Stimulated activated CD4-positive, alpha-beta T cell treated with anti-CD3 and anti-CD28 coated beads, Interleukin-1b, Interleukin-23, amount 100 ng/mL, for 4 hours (primary cell): ENCODE results near the gene TFRC.
"Not testable (repeated sequence)": the region's sequence is repeated elsewhere in the genome, so short reads cannot be mapped to it uniquely, and the experiment has no call there.

ENCODE experiments used
- DNase-seq, 2 donors: peaks; one replicate each; pipeline ENCODE4 v3.0.0-alpha.2; 2020; ENCODE audit warnings: low read depth in 2 of 2

TFRC gene

DNA sequence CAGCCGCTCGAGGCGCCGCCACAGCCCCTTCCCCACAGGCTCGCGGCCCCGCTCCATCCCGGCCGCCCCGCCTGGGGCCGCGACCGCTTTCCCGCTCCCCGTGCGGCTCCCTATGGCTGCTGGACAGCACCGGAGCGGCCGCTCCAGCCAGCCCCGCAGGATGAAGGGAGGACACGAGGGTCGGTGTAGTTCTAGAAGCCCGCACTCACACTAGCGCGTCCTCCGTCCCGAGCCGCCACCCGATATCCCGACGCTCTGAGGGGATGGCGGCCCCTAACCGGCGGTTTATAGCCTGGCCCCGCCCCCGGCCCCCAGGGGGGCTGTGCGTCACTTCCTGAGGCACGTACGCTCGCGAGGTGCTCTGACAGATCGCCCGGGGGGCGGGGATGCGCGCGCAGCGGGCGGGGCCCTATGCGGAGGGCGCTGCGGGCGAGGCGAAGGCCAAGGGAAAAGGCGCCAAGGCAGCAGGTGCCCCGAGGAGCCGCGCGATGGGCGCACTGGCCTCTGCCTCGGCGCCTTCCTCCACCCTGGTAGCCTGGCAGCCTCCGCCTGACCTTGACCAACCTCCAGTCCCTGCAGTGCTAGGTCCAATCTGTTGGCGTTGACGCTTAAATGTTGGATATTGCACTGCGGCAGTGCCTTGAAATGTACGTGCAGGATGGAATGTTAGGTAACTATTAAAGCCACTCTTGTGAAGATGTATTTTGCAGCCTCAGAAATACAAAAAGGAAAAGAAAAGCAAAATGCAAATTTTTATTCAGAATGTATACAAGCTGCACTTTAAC lies at the start of gene TFRC:
Gene TFRC (minus strand): TSS at position 257 of the 785 bp plus-strand sequence. CDS start 4,991 bp downstream, outside the sequence.
- peak; percentile 95 to 98 for DNase-seq

DNA sequence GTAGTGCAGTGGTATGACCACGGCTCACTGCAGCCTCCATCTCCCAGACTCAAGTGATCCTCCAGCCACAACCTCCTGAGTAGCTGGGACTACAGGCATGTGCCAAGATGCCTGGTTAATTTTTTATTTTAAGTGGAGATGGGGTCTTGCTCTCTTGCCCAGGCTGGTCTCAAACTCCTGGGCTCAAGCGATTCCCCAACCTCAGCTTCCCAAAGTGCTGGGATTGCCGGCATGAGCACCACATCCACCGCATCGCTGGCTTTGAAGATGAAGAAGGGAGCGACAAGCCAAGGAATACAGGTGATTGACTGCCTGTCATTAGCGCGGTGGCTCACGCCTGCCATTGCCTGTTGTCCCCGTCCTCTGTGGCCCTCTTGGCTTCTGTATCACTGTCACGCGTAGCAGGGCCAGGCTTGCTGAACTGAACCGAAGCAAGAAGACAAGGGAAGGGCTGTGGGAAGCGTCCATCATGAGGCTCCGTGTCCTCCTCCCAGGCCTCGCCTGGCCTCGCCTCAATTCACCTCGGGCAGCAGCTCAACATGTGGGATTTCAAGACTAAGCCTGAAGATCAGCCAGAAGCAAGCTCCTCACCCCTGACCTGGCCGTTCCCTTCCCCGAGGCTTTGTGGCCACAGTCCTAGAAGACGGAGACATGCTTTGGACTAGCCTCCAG lies 46.4 kb upstream of the TFRC start:
- no peak for DNase-seq

DNA sequence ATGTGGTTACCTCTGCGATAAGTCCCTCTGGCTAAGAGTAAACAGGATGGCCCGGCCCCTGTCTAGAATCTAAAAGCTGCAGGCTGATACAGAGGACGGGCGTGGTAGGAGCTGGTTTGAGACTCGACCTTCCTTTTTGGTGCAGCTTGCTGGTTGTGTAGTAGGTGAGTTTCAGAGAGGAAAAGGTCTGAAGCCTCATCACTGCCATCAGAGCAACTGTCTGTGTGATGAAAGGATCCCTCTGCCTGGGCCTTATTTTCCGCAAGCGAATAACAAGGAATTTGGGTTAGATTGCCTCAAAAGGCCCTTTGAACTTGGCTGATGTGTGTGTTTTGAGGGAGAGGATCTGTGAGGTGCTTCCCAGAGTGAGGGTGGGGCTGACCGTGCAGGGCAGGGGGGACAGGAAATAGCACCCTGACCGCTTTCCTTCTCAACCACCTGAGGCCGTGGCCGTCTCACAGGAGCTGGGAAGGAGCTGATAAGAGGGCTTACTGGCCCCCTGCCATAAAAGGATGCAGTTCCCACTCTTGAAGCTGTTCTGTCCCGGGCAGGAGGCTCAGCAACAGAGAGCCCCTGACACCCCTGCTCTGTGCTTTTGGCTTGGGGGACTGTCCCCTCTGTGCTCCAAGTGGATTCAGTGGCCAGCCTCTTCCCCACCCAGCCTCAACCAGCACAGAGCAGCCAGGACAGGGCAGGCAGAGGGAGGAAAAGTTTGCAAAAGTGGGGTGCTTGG lies 45.6 kb upstream of the TFRC start:
- no peak for DNase-seq

DNA sequence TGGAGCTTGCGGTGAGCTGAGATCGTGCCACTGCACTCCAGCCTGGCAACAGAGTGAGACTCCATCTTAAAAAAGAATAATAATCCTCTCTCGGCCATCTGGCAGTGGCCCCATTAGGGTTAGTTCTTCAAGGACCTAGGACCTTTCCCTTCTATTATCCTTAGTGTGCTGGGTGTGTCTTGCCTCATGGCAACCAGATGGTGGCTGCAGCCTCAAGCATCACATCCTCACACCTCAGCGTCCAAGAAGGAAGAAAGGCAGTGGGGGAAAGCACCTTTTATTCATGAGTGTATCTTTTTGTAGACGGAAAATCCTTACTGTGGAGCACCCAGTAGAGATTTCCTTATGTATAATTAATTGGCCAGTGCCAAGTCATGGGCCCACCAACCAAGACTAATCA lies 42.7 kb upstream of the TFRC start:
- no peak for DNase-seq

- DNase-seq: no peak
Observed at GRCh38 chr3:196122688-196123046, 40.8 kb upstream of the TFRC start.

DNA sequence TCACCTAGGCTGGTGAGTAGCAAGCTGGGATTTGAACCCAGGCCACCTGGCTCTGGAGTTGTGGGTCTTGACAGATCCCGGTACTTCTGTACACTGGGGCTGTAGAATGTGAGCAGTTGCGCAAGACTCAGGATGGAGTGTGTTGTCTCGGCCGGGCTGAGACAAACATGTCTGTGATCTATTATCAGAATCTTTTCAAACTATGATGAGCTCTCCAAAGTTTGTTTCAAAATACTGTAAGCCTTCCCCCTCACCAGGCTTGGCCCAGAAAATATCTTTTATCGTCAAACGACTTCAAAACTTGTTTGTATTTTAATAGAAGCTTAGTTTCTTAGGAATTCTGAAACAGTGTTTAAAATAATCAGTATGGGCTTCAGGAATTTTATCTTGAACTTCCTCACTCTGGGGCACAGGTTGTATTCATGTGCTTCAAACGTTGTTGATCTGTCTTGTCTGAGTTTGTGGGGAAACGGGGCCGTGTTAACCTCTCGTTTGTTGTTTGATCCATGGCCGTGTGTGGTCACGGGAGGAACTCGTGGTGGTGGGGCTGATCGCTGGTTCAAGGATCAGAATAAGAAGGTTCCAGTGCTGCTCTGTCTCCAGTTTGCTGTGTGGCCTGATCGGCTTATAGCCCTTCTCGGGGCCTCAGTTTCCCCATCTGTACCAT lies 40.3 kb upstream of the TFRC start:
- DNase-seq: no peak

- DNase-seq: no peak
Observed at GRCh38 chr3:196121066-196121465, 39.2 kb upstream of the TFRC start.

- no peak for DNase-seq
Observed at GRCh38 chr3:196120291-196120951, 38.5 kb upstream of the TFRC start.

DNA sequence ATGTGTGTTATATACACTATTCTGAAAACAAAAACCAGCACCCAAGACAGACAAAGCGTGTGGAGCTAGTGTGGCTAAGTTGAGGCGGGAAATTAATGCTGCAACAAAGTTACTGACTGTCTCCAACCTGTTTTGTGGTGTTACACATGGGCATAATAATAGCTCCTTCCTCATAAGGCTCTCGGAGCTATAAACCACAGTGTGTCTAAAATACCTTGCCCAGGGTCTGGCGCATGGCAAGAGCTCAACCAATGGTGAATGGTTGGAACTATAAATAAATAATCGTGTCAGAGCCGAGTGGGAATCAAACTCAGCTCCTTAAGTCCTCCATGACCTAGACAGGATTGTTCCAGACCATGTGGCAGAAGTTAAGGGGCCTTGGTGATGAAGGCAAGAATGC lies 35.9 kb upstream of the TFRC start:
- DNase-seq: no peak

DNA sequence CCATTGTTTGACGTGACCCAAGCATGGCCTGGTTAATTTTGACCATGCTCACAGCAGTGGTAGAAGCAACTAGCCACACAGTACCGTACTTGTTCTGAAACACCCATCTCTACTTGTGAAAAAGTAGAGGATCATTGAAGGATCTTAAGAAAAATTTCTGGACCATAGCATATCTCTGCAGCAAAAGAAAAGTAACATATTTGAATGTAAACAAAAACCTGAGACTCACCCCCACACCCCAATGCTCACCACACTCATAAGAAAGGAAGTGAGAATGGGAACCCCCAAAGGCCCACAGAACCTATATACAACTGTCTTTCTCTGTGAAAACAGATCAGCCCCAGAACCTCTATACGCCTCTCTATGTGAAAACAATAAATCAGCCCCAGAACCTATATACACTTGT lies 33.8 kb upstream of the TFRC start:
- DNase-seq: no peak

GRCh38 chr3:196111939-196112386 lies 30.1 kb upstream of the TFRC start:
- no peak for DNase-seq

DNA sequence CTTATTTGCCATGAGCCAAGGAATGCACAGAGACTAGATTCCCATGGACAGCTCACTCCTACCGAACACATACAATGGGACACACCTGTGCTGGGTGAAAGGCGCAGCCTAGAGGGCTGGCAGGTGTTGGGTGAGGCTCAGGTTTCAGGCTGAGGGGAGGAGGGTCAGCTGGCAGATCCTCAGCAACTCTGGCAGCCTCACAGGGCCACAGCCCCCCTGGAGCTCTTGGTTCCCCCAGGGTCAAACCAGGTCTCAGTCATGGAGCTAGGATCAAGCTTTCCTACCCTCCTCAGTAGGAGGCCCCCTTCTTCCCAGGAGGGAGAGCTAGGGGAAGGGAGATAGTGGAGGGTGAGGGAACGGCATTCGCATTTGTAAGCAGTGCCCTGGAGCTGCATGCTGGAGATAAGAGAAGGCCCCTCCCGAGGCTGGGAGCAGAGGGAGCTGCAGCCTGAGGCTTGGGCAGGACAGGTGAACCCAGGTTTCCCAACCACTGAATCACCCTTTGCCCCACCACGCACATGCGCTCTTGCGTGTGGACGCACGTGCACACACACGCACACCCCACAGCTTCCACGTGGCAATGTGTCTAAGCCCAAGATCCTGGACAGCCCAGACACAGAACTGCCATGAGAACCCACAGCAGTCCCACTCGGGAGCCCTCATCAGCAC lies 26.3 kb upstream of the TFRC start:
- DNase-seq: no peak

- DNase-seq: not testable (repeated sequence)
Observed at GRCh38 chr3:196104707-196105106, 22.8 kb upstream of the TFRC start.

- DNase-seq: not testable (repeated sequence)
Observed at GRCh38 chr3:196098365-196098980, 16.6 kb upstream of the TFRC start.

DNA sequence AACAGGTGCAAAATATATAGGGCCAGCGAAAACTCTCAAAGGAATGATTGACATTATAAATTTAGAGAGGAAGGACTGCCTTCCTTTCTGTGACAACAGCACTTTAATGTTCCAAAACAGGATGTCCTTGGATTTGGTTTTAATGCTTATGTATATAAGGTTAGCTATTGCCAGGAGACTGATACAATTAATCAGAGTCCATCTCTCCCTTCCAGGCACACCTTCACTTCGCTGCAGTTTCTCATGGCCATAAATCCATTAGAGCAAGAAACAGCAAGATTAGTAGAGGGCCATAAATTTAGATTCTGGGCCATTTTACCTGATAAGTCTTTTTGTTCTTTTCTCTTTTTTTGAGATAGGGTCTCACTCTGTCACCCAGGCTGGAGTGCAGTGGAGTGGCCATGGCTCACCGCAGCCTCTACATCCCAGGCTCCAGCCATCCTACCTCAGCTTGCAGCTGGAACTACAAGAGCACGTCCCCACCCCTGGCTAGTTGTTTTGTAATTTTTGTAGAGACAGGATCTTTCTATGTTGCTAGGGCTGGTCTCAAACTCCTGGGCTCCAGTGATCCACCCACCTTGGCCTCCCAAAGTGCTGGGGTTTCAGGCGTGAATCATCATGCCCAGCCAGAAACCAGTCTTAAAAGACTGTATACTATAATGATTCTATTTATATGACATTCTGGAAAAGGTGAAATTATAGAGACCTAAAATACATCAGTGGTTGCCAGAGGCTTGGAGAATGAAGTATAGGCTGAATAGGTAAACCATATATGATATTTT lies 15.7 kb upstream of the TFRC start:
- no peak for DNase-seq

GRCh38 chr3:196096382-196096953 lies 14.6 kb upstream of the TFRC start:
- DNase-seq: no peak

- no peak for DNase-seq
Observed at GRCh38 chr3:196093317-196094111, 11.6 kb upstream of the TFRC start.

DNA sequence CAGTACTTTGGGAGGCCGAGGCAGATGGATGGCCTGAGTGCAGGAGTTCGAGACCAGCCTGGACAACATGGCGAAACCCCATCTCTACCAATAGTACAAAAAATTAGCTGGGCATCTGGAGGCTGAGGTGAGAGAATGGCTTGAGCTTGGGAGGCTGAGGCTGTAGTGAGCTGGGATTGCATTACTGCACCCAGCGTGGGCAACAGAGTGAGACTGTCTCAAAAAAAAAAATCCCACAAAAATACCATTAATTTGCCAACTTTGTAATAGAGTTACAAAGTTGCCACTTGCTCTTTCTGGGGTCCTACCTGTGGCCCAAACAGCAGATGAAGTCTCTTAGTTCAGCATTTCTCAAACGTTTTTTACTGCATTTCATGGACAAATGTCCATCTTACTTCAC lies 6.0 kb upstream of the TFRC start:
- no peak for DNase-seq

GRCh38 chr3:196082619-196082971 lies 705 bp upstream of the TFRC start:
- no peak for DNase-seq
